GM23338 (cell line): ENCODE data around the gene PSMA2.

Source experiments
- JUNB ChIP-seq: IDR thresholded peaks from one replicate; pipeline ENCODE4 v1.6.1; 2016; ENCODE audit warnings: antibody characterized with exemption; ENCODE audit not compliant: unreplicated experiment
- TF ChIP-seq, protein P1 (sequence below), 2 experiments: fragments of 200-600 bp in 1 of 2; sonication (generic) in 1 of 2; conservative IDR thresholded peaks; 2 replicates each; pipeline versions ENCODE4 v1.5.1 to v1.6.1; 2016 to 2017; ENCODE audit warnings: antibody characterized with exemption in 2 of 2, low read depth in 2 of 2, mild to moderate bottlenecking in 2 of 2, moderate library complexity in 1 of 2

DNA sequence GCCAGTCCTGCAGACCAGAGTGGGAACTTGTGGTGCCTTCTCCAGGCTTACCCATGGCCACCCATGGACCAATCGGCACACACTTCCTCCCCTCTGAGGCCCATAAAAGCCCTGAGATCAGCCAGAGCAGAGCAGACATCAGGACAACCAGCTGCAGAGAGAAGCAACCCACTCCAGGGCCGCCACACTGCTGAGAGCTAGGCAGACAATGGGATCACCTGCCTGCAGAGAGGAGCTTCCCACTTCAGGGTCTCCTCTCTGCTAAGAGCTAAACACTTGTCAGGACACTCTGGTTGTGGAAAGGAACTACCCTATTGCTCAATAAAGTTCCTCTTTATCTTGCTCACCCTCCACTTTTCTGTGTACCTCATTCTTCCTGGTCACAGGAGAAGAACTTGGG is 54.1 kb downstream of the PSMA2 start:
- TF ChIP-seq, protein P1, sequence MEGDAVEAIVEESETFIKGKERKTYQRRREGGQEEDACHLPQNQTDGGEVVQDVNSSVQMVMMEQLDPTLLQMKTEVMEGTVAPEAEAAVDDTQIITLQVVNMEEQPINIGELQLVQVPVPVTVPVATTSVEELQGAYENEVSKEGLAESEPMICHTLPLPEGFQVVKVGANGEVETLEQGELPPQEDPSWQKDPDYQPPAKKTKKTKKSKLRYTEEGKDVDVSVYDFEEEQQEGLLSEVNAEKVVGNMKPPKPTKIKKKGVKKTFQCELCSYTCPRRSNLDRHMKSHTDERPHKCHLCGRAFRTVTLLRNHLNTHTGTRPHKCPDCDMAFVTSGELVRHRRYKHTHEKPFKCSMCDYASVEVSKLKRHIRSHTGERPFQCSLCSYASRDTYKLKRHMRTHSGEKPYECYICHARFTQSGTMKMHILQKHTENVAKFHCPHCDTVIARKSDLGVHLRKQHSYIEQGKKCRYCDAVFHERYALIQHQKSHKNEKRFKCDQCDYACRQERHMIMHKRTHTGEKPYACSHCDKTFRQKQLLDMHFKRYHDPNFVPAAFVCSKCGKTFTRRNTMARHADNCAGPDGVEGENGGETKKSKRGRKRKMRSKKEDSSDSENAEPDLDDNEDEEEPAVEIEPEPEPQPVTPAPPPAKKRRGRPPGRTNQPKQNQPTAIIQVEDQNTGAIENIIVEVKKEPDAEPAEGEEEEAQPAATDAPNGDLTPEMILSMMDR (conservative IDR thresholded peaks at IDR 0.05; ENCODE audit: low read depth in 2 of 2), result no peak
- no peak for TF ChIP-seq JUNB
